Activated CD8-positive, alpha-beta memory T cell treated with anti-CD3 and anti-CD28 coated beads, Interleukin-2, amount 50 U/mL, for 48 hours (primary cell): Measurements from ENCODE around the gene CIITA.
"Not testable (repeated sequence)": the region's sequence is repeated elsewhere in the genome, so short reads cannot be mapped to it uniquely, and the experiment has no call there.

ENCODE experiments used
- DNase-seq: peaks from one replicate; pipeline ENCODE4 v3.0.0-alpha.2; 2020

CIITA gene, protein sequence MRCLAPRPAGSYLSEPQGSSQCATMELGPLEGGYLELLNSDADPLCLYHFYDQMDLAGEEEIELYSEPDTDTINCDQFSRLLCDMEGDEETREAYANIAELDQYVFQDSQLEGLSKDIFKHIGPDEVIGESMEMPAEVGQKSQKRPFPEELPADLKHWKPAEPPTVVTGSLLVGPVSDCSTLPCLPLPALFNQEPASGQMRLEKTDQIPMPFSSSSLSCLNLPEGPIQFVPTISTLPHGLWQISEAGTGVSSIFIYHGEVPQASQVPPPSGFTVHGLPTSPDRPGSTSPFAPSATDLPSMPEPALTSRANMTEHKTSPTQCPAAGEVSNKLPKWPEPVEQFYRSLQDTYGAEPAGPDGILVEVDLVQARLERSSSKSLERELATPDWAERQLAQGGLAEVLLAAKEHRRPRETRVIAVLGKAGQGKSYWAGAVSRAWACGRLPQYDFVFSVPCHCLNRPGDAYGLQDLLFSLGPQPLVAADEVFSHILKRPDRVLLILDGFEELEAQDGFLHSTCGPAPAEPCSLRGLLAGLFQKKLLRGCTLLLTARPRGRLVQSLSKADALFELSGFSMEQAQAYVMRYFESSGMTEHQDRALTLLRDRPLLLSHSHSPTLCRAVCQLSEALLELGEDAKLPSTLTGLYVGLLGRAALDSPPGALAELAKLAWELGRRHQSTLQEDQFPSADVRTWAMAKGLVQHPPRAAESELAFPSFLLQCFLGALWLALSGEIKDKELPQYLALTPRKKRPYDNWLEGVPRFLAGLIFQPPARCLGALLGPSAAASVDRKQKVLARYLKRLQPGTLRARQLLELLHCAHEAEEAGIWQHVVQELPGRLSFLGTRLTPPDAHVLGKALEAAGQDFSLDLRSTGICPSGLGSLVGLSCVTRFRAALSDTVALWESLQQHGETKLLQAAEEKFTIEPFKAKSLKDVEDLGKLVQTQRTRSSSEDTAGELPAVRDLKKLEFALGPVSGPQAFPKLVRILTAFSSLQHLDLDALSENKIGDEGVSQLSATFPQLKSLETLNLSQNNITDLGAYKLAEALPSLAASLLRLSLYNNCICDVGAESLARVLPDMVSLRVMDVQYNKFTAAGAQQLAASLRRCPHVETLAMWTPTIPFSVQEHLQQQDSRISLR

DNA sequence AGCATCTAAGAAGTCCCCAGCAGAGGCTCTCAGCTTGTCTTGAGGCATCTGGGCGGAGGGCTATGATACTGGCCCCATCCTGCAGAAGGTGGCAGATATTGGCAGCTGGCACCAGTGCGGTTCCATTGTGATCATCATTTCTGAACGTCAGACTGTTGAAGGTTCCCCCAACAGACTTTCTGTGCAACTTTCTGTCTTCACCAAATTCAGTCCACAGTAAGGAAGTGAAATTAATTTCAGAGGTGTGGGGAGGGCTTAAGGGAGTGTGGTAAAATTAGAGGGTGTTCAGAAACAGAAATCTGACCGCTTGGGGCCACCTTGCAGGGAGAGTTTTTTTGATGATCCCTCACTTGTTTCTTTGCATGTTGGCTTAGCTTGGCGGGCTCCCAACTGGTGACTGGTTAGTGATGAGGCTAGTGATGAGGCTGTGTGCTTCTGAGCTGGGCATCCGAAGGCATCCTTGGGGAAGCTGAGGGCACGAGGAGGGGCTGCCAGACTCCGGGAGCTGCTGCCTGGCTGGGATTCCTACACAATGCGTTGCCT is at the start of gene CIITA:
Gene CIITA (plus strand): TSS at position 404 of the 543 bp plus-strand sequence. CDS start 129 bp downstream, at position 533.
- DNase-seq = peak; percentile 76

DNA sequence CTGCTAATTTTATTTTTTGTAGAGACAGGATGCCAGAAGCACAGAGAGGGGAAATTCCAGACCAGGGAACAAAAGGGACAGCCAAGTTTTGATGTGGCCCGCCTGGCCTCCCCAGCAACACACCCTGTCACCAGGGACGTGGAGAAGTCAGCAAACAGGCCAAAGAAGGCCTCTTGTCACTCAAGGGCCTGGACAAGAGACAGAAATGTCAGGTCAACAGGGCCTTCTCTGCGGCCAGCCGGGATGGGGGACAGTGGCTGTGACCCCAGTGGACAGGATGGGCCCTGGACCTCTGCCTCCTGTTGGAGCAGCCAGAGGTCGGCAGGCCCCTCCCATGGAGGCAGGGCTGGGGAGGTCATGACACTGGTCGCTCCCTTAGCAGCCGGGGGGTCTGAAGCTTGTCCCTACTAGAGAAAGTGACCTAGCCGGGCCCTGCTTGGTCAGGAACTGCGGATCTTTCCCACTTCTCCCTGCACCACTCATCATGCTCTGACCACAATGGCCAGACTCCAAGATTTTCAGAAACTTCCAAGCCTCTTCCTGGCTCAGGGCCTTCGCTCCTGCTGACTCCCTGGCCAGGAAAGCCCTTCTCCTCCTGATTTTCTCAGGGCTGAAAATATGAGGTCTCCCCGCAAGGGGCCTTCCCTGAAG is 49.2 kb upstream of the CIITA start:
- no peak for DNase-seq

DNA sequence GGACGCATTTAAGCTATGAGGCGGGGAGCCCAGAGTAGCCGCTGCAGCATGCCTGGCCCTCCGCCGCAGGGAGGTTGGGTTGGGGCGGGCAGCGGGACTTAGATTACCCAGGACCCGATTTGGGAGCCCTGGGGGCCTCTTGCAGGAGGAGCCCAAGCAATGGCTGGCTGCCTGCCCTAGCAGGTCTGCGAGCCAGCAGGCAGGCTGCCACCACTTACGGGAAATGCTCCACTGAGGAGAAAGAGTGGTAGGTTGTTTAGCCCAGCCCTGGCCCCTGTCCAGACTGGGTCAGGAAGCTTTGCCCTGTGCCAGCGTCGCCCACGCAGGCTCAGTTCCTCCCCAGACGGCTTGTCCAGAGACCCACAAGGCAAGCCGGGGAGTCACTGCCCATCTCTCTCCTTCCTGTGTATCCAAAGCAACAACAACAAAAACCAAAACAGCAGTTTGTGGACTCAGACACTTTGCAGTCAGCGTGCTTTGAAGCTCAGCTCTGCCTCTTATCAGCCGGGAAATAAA is 48.1 kb upstream of the CIITA start:
- DNase-seq = no peak

DNA sequence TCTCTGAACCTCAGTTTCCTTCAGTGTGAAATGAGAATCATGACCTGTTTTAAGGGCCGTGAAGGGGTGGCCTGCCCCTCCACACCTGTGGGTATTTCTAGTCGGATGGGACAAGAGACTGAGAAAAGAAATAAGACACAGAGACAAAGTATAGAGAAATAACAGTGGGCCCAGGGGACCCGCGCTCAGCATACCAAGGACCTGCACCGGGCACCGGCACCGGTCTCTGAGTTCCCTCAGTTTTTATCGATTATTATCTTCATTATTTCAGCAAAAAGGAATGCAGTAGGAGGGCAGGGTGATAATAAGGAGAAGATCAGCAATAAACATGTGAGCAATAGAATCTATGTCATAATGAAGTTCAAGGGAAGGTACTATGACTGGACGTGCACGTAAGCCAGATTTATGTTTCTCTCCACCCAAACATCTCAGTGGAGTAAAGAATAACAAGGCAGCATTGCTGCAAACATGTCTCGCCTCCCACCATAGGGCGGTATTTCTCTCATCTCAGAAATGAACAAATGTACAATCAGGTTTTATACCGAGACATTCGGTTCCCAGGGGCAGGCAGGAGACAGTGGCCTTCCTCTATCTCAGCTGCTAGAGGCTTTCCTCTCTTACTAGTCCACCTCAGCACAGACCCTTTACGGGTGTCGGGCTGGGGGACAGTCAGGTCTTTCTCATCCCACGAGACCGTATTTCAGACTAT is 47.5 kb upstream of the CIITA start:
- not testable (repeated sequence) for DNase-seq

DNA sequence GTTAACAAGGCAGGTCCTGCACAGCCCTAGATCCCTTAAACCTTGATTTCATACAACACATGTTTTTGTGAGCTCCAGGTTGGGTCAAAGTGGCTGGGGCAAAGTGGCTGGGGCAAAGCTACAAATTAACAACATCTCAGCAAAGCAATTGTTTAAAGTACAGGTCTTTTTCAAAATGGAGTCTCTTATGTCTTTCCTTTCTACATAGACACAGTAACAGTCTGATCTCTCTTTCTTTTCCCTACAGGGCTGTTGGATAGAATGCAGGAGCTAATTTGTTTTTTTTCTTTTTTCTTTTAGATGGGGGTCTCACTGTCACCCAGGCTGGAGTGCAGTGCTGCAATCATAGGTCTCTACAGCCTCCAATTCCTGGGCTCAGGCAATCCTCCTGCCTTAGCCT is 46.8 kb upstream of the CIITA start:
- DNase-seq = not testable (repeated sequence)

DNA sequence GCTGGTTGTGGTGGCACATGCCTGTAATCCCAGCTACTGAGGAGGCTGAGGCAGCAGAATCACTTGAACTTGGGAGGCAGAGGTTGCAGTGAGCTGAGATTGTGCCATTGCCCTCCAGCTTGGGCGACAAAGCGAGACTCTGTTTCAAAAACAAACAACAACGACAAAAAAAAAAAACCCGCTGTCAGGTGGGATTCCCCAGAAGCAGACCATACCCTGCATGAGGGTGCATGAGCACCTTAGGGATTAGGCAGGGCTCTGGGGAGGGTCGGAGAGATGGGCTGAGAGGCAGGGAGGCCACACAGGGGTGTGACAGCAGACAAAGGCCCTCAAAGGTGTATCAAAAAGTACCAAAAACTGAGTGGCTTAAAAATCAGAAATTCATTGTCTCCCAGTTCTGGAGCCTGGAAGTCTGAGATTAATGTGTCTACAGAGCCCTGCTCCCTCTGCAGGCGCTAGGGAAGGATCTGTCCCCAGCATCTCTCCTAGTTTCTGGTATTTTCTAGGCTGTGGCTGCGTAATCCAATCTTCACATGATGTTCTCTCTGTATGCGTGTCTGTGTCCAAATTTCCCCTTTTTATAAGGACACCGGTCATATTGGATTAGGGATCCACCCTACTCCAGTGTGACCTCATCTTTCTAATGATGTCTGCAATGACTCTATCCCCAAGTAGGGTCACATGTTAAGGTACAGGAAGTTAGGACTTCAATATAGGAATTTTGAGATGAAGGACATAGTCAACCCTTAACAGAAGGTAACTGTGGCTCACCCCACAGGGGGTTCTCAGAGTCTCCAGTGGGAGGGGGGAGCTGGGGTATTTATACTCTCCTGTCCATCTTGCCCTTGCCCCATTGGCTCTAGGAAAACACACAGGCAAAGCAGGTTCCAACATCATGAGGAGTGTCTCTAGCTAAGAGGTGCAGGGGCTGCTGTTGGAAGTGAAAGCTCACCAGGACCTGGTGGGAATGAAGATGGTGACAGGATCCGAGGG is 44.8 kb upstream of the CIITA start:
- no peak for DNase-seq

DNA sequence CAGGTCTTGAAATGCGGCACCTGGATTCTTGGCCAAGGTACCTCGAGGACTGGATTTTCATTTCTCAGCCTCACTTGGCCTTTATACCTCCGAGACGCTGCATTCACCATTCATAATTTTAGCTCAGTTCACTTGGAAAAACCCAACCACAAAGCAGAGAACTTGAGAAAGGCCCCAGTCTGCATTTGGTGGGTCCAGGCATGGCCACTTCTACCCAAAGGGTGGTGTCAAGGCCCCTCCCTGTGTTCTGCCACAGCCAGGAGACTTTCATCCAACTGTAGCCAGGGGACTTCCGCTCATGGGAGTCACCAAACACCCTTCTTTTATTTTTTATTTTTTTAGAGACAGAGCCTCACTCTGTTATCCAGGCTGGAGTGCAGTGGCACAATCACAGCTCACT is 43.7 kb upstream of the CIITA start:
- DNase-seq = no peak

DNA sequence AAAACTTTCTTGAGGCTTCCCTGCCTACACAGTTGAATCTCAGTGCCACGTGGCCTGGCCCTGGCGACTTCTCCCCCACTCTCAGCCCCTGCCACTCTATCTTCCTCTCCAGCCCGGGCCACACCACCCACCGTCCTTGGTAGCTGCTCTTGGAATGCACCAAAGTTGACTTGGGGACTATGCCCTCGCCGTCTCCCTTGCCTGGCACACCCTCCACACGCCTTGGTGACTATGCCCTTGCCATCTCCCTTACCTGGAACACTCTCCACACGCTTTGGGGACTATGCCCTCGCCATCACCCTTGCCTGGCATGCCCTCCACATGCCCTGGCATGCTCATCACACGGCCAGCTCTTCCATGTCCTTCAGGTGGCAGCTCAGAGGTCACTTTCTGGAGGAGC is 42.9 kb upstream of the CIITA start:
- no peak for DNase-seq

DNA sequence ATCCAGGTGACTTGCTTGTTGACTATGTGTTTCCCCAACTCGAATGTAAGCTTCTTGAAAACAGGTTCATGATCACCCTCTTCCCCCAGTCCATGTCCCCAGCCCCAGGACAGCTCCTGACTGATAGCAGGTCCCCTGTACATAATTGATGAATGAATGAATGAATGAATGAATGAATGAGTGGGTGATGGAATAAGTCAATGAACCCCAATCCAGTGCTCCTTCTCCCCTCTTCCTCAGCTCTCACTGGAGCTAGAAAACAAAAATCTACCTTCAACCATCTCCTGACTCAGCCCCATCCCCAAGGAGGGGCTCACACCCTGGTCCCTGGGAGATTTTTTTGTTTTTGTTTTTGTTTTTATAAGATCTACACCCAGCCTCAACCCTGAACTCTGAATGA is 42.2 kb upstream of the CIITA start:
- no peak for DNase-seq

DNA sequence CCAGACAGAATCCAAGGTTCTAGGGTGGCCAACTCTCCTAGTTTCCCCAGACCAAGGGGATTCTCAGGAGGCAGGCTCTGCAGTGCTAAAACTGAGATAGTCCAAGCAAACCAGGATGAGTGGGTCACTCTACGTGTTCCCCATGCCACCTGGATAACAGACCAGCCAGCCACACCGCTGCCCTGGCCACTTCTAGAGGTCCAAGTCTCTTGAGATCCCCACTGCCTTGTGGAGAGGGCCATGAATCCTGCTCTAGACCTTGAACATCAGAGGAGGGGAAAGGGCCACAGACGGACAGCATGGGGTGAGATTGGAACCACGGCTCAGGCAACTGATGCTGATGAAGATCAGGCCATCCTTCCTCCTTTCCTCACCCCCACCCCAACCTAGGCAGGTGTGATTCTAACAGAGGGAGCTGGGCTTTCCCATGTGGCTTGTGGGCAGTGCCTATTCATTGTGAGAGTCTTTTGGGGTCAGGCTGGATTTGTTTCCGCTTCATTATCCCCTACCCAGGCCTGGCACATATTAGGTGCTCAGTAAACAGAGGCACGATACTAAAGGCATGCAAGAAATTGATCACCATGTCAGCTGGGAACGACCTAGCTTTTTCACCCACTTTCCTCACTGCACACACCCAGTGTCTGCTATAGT is 41.6 kb upstream of the CIITA start:
- no peak for DNase-seq

DNA sequence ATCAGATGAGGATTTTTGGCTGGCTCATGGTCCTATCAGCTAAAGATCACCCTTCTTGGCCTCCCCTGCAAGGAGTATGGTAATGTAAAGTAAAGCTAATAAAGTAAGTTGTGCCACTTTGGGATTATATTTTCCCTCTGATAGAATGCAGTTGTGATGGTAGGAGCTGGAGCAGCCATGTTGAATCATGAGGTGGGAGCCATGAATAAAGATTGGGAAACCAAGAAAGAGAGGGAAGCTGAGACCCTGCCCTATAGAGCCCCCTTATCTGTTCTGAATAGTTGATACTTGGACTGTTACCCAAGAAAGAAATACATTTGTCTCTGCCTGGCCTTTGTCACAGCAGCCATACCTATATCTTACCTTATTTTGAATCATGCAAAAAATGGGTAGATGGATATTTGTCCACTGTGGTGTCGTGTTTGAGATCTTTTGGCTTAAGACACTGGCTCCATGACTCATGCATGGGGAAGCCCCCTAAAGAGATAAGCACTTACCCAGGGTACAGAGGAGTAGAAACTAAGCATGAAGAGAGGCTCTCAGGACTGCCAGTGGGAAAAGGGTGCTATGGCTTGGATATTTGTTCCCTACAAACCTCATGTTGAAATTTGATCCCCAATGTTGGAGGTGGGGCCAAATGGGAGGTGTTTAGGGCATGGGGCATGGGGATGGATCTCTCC is 40.7 kb upstream of the CIITA start:
- no peak for DNase-seq

DNA sequence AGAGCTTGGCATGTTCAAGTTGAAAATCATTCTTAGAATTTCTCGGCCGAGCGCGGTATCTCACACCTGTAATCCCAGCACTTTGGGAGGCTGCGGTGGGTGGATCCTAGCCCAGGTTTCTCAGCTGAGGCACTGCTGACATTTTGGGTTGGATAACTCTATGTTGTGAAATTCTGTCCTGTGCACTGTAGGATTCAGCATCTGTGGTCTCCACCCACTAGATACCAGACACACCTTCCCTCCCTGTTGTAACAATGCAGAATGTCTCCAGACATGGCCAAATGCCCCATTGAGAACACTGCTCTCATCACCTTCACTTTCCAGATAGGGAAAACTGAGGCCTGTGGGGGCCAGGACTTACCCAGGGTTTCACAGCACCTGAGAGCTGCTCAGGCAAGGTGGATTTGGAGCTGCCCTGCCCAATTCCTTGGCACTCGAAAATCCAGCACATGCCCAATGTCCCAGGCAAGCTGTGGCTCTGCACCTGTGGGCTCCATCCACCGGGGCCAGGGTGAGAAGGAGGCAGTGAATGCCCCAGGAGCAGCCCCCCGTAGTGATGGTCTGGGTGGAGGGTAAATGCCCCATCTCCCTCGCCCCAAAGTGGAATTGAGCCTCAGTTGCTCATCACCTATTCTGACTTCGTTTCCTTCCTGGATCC is 38.3 kb upstream of the CIITA start:
- DNase-seq = no peak

DNA sequence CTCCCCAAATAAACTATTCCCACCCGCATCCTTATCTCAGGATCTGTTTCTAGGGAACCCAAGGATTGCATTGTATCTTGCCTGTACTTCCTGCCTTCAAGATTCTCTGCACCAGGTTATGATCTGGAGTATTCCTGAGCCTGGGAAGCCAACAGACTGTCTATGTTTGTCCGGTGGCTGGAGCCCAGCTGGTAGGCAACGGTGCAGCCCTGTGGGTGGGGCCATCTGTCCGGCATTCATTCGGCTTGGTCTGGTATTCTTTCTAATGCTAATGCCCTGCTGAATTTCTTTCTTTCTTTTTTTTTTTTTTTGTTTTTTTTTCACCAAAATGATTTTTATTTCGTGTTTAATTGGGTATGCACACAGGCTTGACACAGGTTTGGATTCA is 37.7 kb upstream of the CIITA start:
- no peak for DNase-seq

DNA sequence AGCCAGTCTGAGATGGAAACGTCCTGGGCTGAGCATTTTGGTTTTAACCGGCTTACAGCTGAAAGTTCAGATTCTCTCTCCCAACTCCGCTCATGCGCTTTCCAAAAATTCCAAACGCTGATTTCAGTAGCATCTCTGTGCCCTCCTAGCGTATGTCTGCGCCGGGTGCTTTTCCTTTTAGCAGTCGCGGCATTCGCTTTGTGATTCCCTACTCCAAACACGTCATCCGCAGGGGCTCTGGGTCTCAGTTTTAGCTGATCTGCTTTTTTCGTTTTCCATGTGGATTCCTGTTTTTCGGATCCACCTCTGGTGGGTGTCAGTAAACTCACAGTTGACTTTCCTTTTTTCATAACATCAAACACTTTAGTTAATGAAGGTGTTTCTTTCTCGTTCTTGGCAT is 36.3 kb upstream of the CIITA start:
- no peak for DNase-seq

DNA sequence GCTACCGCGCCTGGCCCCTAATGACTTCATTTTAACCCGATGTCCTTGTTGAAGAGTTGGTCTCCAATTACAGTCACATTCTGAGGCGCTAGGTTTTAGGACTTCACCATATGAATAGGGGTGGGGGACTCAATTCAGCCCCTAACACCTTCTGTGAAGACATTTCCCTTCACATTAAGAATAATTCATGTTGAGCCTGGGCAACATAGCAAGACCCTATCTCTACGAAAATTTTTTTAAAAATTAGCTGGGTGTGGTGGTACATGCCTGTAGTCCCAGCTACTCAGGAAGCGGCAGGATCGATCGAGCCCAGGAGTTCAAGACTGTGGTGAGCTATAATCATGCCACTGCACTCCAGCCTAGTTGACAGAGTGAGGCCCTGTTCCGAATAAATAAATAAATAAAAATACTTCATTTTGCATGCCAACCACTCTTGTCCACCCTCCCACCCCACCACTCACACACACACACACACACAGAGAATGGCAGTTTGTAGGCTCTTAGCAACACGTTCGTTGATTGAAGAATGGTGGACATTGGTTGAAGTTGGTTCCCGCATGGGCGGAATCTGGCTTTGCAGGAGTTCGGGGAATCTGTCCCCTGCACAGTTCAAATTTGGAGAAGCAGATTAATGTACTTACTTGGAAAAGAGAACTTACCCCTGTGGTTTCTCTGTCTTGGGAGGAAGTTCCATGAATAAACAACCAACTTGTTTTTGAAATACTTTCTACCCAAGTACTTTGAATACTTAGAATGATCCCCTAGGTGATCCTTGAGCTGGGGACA is 30.6 kb upstream of the CIITA start:
- no peak for DNase-seq

DNA sequence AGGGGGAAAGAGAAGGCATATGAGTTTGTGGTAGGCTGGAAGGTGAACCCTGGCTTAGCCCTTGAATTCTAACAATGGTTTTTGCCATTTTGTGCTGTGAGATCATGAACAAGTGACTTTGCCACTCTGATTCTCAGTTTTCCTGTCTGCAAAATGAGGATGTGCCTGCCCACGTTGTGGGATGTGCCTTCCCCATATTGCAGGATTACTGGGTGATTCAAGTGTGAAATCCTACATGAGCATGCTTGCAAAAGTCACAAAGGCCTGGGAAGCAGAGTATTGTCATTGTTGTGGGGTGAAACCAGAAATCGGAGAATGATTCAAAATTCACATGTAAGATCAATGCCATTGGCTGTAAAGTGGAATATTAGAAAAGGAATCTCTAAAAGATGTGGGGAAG is 29.8 kb upstream of the CIITA start:
- no peak for DNase-seq

DNA sequence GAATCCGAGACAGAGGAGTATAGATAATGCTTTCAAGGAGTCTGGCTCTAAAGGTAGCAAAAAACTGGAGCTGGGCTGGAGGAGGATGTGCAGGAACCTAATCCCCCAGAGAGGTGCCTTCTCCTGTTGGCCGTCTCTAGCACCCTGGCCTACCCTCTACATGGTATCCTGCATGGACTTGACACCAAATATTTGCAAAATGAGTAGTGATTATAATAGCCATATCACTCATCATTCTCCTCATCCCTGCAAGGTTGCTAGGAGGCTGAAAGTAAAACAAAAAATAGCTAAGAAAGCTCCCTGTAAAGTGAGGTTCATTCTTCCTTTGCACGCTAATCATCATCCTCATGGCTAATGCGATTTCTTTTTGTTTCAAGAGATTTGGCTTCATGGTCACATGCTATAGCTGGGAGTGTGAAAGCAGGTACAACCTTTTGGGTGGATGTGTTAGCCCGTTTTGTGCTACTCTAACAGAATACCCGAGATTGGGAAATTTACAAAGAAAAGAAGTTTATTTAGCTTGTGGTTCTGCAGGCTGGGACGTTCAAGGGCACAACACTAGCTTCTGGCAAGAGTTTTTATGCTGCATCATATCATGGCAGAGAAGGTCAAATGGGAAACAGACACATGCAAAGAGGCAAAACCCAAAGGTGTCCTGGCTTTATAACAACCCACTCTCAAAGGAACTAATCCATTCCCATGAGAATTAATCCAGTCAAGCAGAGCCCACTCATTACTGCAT is 27.1 kb upstream of the CIITA start:
- DNase-seq = no peak
